SK-N-SH (cell line): Measurements from ENCODE around the gene CEP85. TPM values are rescaled to one million over a fixed set of nuclear protein-coding genes. Genes with fewer than 3 reads are reported as not detected.

Experiments used
- CTCF ChIA-PET: fragments of 300-600, 350-600 bp; formaldehyde crosslinking; extraction: SDS; loops from one replicate; lab custom pipeline; 2021; lab: Yijun Ruan, JAX
- POLR2A ChIA-PET: fragments of 350-600 bp; sonication (Branson Sonifier 250); formaldehyde crosslinking; extraction: SDS; loops from one replicate; lab custom pipeline; 2020; ENCODE audit warnings: antibody characterized with exemption, inconsistent platforms; lab: Yijun Ruan, JAX
- DNase-seq: peaks from one replicate; pipeline ENCODE4 v3.0.0; 2012
- H2AFZ ChIP-seq: fragments of 200-600 bp; sonication (generic); 2 replicates; pipeline ENCODE4 v1.8.1; 2016; ENCODE audit warnings: antibody characterized with exemption, mild to moderate bottlenecking, low read depth
- H3F3A ChIP-seq: fragments of 200-600 bp; sonication (generic); replicated peaks from 2 replicates; pipeline ENCODE3; 2016; ENCODE audit warnings: antibody characterized with exemption, mild to moderate bottlenecking; ENCODE audit not compliant: insufficient read depth
- H3K27ac ChIP-seq, 2 experiments: fragments of 200-500 bp in 1 of 2; fragments of 200-600 bp in 1 of 2; sonication (Bioruptor generic) in 1 of 2; sonication (generic), shearing (Covaris generic) in 1 of 2; 2 replicates each; pipeline versions ENCODE4 v1.5.1 to v1.6.1; 2014 to 2016; ENCODE audit warnings: low read depth in 2 of 2, inconsistent platforms in 1 of 2, low read length in 1 of 2, mild to moderate bottlenecking in 1 of 2, mixed read lengths in 1 of 2
- H3K27me3 ChIP-seq: fragments of 200-600 bp; sonication (generic), shearing (Covaris generic); 2 replicates; pipeline ENCODE4 v1.6.1; 2016; ENCODE audit warnings: mixed run types; ENCODE audit not compliant: insufficient read depth
- H3K36me3 ChIP-seq, 2 experiments: fragments of 200-500 bp in 1 of 2; fragments of 200-600 bp in 1 of 2; sonication (Bioruptor generic) in 1 of 2; sonication (generic) in 1 of 2; replicated peaks in 1 of 2; 2 replicates each; pipeline versions ENCODE3 to v1.5.1; 2014 to 2016; ENCODE audit warnings: low read length in 1 of 2, mild to moderate bottlenecking in 1 of 2; ENCODE audit not compliant: insufficient read depth in 2 of 2, control insufficient read depth in 1 of 2
- H3K4me1 ChIP-seq, 2 experiments: fragments of 200-500 bp in 1 of 2; fragments of 200-600 bp in 1 of 2; sonication (Bioruptor generic) in 1 of 2; sonication (generic), shearing (Covaris generic) in 1 of 2; 2 replicates each; pipeline versions ENCODE4 v1.5.1 to v1.6.1; 2014 to 2016; ENCODE audit warnings: low read depth in 1 of 2, low read length in 1 of 2, mixed run types in 1 of 2; ENCODE audit not compliant: insufficient read depth in 2 of 2, control insufficient read depth in 1 of 2
- H3K4me2 ChIP-seq: fragments of 200-600 bp; sonication (generic), shearing (Covaris generic); 2 replicates; pipeline ENCODE4 v1.6.1; 2017; ENCODE audit warnings: mixed run types
- H3K4me3 ChIP-seq, 2 experiments: fragments of 200-500 bp in 1 of 2; fragments of 200-600 bp in 1 of 2; sonication (Bioruptor generic) in 1 of 2; sonication (generic), shearing (Covaris generic) in 1 of 2; 2 replicates each; pipeline versions ENCODE4 v1.5.1 to v1.8.1; 2014 to 2016; ENCODE audit warnings: low read depth in 2 of 2, inconsistent platforms in 1 of 2, low read length in 1 of 2, mild to moderate bottlenecking in 1 of 2, mixed read lengths in 1 of 2, moderate library complexity in 1 of 2
- H3K79me2 ChIP-seq: fragments of 200-600 bp; sonication (generic); 2 replicates; pipeline ENCODE4 v1.8.1; 2017; ENCODE audit warnings: mild to moderate bottlenecking; ENCODE audit not compliant: insufficient read depth
- H3K9ac ChIP-seq: fragments of 200-600 bp; sonication (generic); 2 replicates; pipeline ENCODE4 v1.6.1; 2017; ENCODE audit warnings: mixed run types
- H3K9me2 ChIP-seq: fragments of 200-600 bp; sonication (generic); 2 replicates; pipeline ENCODE4 v1.6.1; 2017; ENCODE audit warnings: mixed run types
- H3K9me3 ChIP-seq: fragments of 200-600 bp; sonication (generic); 2 replicates; pipeline ENCODE4 v1.6.1; 2017; ENCODE audit warnings: mixed run types, mild to moderate bottlenecking, moderate library complexity
- H4K20me1 ChIP-seq: fragments of 200-600 bp; sonication (generic); 2 replicates; pipeline ENCODE4 v1.6.1; 2017; ENCODE audit warnings: mild to moderate bottlenecking, mixed run types; ENCODE audit not compliant: insufficient read depth
- MXI1 ChIP-seq: IDR thresholded peaks from 2 replicates; pipeline ENCODE4 v1.6.1; 2012; ENCODE audit warnings: mild to moderate bottlenecking, low read depth, low read length, improper control_type of control experiment
- PBX3 ChIP-seq: IDR thresholded peaks from 2 replicates; pipeline ENCODE4; 2012
- RAD21 ChIP-seq: IDR thresholded peaks from 2 replicates; pipeline ENCODE4 v1.6.1; 2012; ENCODE audit warnings: mild to moderate bottlenecking, low read length
- RXRA ChIP-seq: IDR thresholded peaks from 2 replicates; pipeline ENCODE4 v1.4.0; 2012; ENCODE audit warnings: low read depth, mild to moderate bottlenecking, borderline replicate concordance
- SIN3A ChIP-seq: IDR thresholded peaks from 2 replicates; pipeline ENCODE4 v1.6.1; 2012; ENCODE audit warnings: low read depth, mild to moderate bottlenecking, low read length, moderate library complexity, borderline replicate concordance
- TCF12 ChIP-seq: IDR thresholded peaks from 2 replicates; pipeline ENCODE4 v1.4.0; 2012
- USF1 ChIP-seq: IDR thresholded peaks from 2 replicates; pipeline ENCODE4 v1.4.0; 2012; ENCODE audit warnings: low read depth, borderline replicate concordance
- USF2 ChIP-seq: fragments of 150-350 bp; IDR thresholded peaks from 2 replicates; pipeline ENCODE4 v1.6.1; 2017; ENCODE audit warnings: antibody characterized with exemption, low read length, low read depth, borderline replicate concordance
- ZBTB33 ChIP-seq: IDR thresholded peaks from 2 replicates; pipeline ENCODE4 v1.4.0; 2012; ENCODE audit warnings: low read depth, borderline replicate concordance
- WGBS: methylation state at CpG from one replicate; pipeline ENCODE4 v1.1.6; 2017; ENCODE audit warnings: low lambda C conversion rate; 5-methylcytosine and 5-hydroxymethylcytosine counted together
- polyA plus RNA-seq, 3 experiments: library from polyadenylated mRNA; depleted of rRNA; stranded (reverse); fragments of >200 nt; gene quantifications; 2 replicates each; pipeline ENCODE4 v1.2.3, GENCODE V29; 2012

Gene CEP85
- polyA plus RNA-seq, 1 of the 3 experiments (the other 2 are of a cell fraction), result 12.1 TPM

GRCh38 chr1:26279456-26280332 is 45.7 kb downstream of the CEP85 start, which contains the start of gene SH3BGRL3 (continued):
- TF ChIP-seq USF2 (no peak), PBX3 (peak; percentile 49), RXRA (no peak), SIN3A (peak; percentile 37; the same call in 1 of the 2 replicates), RAD21 (peak; percentile 19; the same call in 1 of the 2 replicates), ZBTB33 (no peak), TCF12 (no peak; the same call in 1 of the 2 replicates)

- WGBS, result 26% methylated on average over 19 of the region's 20 CpGs
- peak overlapping the region; percentile 85 to 95 for H3K4me3 ChIP-seq
- no peak for TF ChIP-seq MXI1
- TF ChIP-seq USF1, result no peak
- TF ChIP-seq, all 33 proteins: peak for 0
- CTCF ChIA-PET, result interaction anchor here (1.0 to 9.5 kb wide), 17 partner anchors 9 to 176 kb away, joined by 3 to 204 read pairs (median 6); partner anchors contain the start of genes CD52, CEP85, UBXN11 and ZNF593OS
- Histone ChIP-seq H3K79me2 (peaks cover 54% of the 10 kb centered on the region), H3F3A (peaks cover 49% of the 10 kb centered on the region), H4K20me1 (peaks cover 33% of the 10 kb centered on the region), H3K27me3 (no peaks in the 10 kb centered on the region), H3K4me1 (peaks cover 36 to 73% of the 10 kb centered on the region in 2 experiments; a peak in 3 of 4 replicates), H3K36me3 (peaks cover 9 to 26% of the 10 kb centered on the region in 2 experiments), H3K9me3 (no peaks in the 10 kb centered on the region), H2AFZ (no peak overlapping the region), H3K27ac (peak overlapping the region; percentile 76 to 87), H3K9ac (peak overlapping the region; percentile 81), H3K9me2 (no peaks in the 10 kb centered on the region), H3K4me2 (peak overlapping the region; percentile 95)
- POLR2A ChIA-PET, result interaction anchor here (1.4 to 2.3 kb wide), 3 partner anchors 9 to 191 kb away, joined by 5 to 10 read pairs (median 5); partner anchors contain the start of gene HMGN2
- DNase-seq, result no peak
Observed at GRCh38 chr1:26280333-26281042, 46.5 kb downstream of the CEP85 start.
